ENCODE measurements around the gene ST6GALNAC3.
"Not testable (repeated sequence)": the region's sequence is repeated elsewhere in the genome, so short reads cannot be mapped to it uniquely, and the experiment has no call there.

ST6GALNAC3 gene

GRCh38 chr1:76082062-76082461 lies 7.5 kb downstream of the ST6GALNAC3 start:
- TF ChIP-seq JUND (IDR thresholded peaks at IDR 0.05; ENCODE audit: low read depth): no peak
- in situ Hi-C loops (cut with HindIII; ENCODE audit: low pct_unique_long_range_greater_than_20kb, low sequenced_read_pairs): no loop called here
- DNase-seq (ENCODE audit: low read depth in 1 of 2, low spot score in 1 of 2): no peak

DNA sequence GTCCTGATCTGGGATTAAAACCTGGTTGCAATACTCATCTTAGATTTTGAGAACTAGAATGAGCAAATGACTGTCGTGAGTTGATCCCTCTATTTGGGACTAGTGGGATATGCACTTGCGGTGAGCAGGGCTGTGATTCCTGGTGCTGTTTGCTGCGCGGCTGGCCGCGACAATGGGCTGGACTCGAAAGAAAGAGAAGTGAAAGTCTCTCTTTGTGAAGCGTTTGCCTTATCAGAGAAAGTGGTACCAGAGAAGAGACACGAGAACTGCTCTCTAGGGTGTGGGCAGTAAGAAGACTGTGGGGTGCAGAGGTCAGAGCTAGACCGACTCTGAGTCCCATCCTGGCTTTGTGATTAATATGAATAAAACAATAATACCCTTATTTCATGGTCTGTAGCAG lies 8.6 kb downstream of the ST6GALNAC3 start:
- in situ Hi-C loops (cut with HindIII; ENCODE audit: low pct_unique_long_range_greater_than_20kb, low sequenced_read_pairs): no loop called here
- no peak for DNase-seq (ENCODE audit: low read depth in 1 of 2, low spot score in 1 of 2)
- no peak for TF ChIP-seq JUND (IDR thresholded peaks at IDR 0.05; ENCODE audit: low read depth)

GRCh38 chr1:76084029-76084627 lies 9.6 kb downstream of the ST6GALNAC3 start:
- no peak for DNase-seq (ENCODE audit: low read depth in 1 of 2, low spot score in 1 of 2)
- TF ChIP-seq JUND (IDR thresholded peaks at IDR 0.05; ENCODE audit: low read depth): no peak
- in situ Hi-C loops (cut with HindIII; ENCODE audit: low pct_unique_long_range_greater_than_20kb, low sequenced_read_pairs): no loop called here

DNA sequence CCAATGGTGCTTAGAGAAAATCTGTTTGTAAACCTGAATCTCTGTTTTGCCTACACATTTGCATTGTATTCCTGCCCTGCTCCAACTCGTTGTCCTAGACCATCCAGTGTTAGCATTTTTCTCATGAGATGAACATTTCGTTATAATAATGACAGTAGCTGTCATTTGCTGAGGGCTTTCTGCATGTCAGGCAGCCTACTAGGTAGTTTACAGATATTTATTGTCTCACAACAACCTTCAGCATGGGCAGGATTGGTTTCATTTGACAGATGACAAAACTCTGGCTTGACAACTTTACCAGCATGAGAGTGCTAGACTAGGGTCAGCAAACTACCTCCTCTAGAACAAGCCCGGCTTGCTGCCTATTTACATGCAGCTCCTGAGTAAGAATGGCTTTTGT lies 10.1 kb downstream of the ST6GALNAC3 start:
- TF ChIP-seq JUND (IDR thresholded peaks at IDR 0.05; ENCODE audit: low read depth): no peak
- DNase-seq (ENCODE audit: low read depth in 1 of 2, low spot score in 1 of 2): no peak
- in situ Hi-C loops (cut with HindIII; ENCODE audit: low pct_unique_long_range_greater_than_20kb, low sequenced_read_pairs): no loop called here

DNA sequence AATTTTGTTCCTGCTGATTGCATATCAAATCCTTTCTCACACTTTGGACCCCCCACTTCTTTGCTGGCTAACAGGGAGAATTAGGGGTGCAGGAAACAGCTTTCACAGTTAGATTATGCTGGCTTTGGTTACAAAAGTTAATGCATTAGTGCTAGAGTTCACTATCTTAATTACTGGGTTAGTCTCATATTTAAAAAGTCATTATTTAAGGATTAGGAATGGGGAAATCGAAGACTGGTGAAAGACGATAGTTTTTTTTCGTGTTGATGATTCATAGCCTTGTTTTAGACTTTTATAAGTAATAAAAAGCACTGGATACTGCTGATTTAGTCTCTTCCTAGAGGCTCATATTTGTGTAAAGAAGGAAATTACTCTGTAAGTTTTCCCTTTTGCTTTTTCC lies 11.6 kb downstream of the ST6GALNAC3 start:
- in situ Hi-C loops (cut with HindIII; ENCODE audit: low pct_unique_long_range_greater_than_20kb, low sequenced_read_pairs): no loop called here
- DNase-seq (ENCODE audit: low read depth in 1 of 2, low spot score in 1 of 2): no peak
- TF ChIP-seq JUND (IDR thresholded peaks at IDR 0.05; ENCODE audit: low read depth): no peak

DNA sequence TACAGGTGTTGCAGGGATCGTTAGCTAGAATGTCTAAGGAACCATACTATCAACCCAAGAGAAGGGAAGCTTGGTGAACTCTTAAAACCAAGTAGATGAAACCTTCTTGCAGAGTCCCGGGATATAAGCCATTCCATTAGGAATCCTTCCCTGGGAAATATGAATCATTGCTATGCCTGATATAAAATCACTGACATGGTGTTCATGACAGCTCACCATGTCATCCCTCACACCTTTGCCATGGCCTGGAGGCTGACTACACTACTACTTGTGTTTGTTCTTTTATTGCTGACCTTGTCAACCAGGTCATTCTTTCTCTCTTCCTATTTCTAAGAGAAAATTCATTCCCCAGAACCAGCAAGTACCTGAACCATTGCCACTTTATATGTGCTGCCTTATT lies 12.1 kb downstream of the ST6GALNAC3 start:
- TF ChIP-seq JUND (IDR thresholded peaks at IDR 0.05; ENCODE audit: low read depth): no peak
- no peak for DNase-seq (ENCODE audit: low read depth in 1 of 2, low spot score in 1 of 2)
- in situ Hi-C loops (cut with HindIII; ENCODE audit: low pct_unique_long_range_greater_than_20kb, low sequenced_read_pairs): no loop called here

- in situ Hi-C loops (cut with HindIII; ENCODE audit: low pct_unique_long_range_greater_than_20kb, low sequenced_read_pairs): no loop called here
- no peak for DNase-seq (ENCODE audit: low read depth in 1 of 2, low spot score in 1 of 2)
- TF ChIP-seq JUND (IDR thresholded peaks at IDR 0.05; ENCODE audit: low read depth): no peak
These were observed 16.0 kb downstream of the ST6GALNAC3 start for GRCh38 chr1:76090283-76091203.

DNA sequence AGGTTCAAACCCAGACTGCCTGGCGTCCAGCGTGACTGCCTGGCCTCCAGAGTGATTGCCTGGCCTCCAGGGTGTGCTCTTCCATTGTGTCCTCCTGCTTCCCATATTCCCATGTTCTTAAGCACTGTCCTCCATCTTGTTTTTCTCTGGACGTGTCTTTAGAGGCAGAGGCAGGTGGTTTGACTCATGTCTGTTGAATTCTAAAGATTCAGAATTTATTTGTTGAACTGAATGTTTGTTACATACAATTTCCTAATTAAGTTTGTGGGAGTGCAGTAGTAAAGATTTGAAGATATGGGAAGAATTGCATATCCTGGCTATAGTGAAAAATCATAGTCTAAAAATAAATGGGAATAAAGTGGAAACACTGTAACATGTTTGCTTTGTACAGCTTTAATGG lies 18.3 kb downstream of the ST6GALNAC3 start:
- in situ Hi-C loops (cut with HindIII; ENCODE audit: low pct_unique_long_range_greater_than_20kb, low sequenced_read_pairs): no loop called here
- TF ChIP-seq JUND (IDR thresholded peaks at IDR 0.05; ENCODE audit: low read depth): no peak
- DNase-seq (ENCODE audit: low read depth in 1 of 2, low spot score in 1 of 2): no peak

DNA sequence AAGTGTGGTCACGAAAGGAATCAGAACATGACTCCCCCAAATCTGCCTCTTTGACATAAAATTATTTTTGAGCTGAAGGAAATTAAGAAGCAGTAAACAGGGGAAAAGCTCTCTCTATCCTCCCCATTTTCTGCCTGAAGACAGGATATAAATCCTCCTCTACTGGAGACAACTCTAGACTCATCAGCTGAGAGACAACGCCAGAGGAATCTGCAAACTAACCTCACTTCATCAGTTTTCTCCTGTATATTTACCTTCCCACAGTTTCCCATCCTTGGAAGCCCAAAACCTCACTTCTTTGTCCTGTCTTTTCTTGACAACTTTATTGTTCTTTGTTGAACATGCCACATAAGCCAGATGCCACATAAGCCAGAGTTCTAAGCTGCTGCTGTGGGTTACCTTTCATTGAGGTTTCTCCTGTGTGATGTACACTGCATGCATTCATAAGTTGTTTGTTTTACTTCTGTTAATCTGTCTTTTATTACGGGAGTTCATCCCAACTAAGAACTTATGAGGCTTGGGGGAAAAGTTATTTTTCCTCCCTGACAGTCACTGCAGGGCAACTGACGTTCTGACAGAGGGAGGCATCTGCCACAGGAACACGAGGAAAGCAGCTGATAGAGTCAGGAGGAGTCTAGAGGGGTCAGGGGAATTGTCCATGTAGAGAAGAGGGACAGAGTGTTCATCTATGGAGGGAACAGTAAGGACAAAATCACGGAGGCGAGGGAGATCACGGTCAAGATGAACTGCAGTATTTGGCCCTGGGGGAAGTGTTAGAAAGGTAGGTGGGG lies 19.2 kb downstream of the ST6GALNAC3 start:
- no peak for TF ChIP-seq JUND (IDR thresholded peaks at IDR 0.05; ENCODE audit: low read depth)
- in situ Hi-C loops (cut with HindIII; ENCODE audit: low pct_unique_long_range_greater_than_20kb, low sequenced_read_pairs): no loop called here
- no peak for DNase-seq (ENCODE audit: low read depth in 1 of 2, low spot score in 1 of 2)

GRCh38 chr1:76095802-76096201 lies 21.3 kb downstream of the ST6GALNAC3 start:
- TF ChIP-seq JUND (IDR thresholded peaks at IDR 0.05; ENCODE audit: low read depth): no peak
- in situ Hi-C loops (cut with HindIII; ENCODE audit: low pct_unique_long_range_greater_than_20kb, low sequenced_read_pairs): no loop called here
- no peak for DNase-seq (ENCODE audit: low read depth in 1 of 2, low spot score in 1 of 2)

DNA sequence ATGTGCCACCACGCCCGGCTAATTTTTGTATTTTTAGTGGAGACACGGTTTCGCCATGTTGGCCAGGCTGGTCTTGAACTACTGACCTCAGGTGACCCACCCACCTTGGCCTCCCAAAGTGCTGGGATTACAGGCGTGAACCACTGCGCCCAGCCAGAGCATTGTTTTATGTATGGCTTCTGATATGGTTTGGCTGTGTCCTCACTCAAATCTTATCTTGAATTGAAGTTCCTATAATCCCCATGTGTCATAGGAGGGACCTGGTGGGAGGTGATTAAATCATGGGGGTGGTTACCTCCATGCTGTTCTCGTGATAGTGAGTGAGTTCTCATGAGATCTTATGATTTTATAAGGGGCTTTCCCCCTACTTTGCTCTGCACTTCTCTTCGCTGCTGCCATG lies 22.5 kb downstream of the ST6GALNAC3 start:
- DNase-seq (ENCODE audit: low read depth in 1 of 2, low spot score in 1 of 2); in situ Hi-C loops (cut with HindIII; ENCODE audit: low pct_unique_long_range_greater_than_20kb, low sequenced_read_pairs): not testable (repeated sequence)

DNA sequence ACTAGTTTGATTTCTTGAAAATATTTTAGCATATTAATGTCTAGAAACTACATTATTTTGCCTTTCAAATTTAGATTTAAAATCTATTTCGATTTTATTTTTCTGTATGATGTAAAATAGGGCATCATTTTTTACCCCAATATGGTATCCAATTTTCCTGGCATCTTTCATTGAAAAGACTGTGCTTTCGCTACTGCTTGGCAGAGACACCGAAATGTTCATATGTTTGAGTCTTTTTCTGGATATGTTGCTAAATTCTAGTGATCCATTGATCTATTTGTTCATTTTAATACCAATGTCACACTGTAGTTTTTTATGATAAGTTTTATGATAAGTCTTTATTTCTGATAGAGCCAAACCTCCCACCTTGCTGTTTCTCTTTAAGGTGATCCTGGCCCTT lies 24.3 kb downstream of the ST6GALNAC3 start:
- in situ Hi-C loops (cut with HindIII; ENCODE audit: low pct_unique_long_range_greater_than_20kb, low sequenced_read_pairs): no loop called here
- DNase-seq (ENCODE audit: low read depth in 1 of 2, low spot score in 1 of 2): no peak
- TF ChIP-seq JUND (IDR thresholded peaks at IDR 0.05; ENCODE audit: low read depth): no peak

GRCh38 chr1:76101548-76101947 lies 27.0 kb downstream of the ST6GALNAC3 start:
- no peak for DNase-seq (ENCODE audit: low read depth in 1 of 2, low spot score in 1 of 2)
- in situ Hi-C loops (cut with HindIII; ENCODE audit: low pct_unique_long_range_greater_than_20kb, low sequenced_read_pairs): no loop called here
- TF ChIP-seq JUND (IDR thresholded peaks at IDR 0.05; ENCODE audit: low read depth): no peak

Data from T47D (cell line).